G401.6 (cell line): ENCODE data around the gene CUL2.
A peak's percentile ranks its signal among the peaks of the same experiment; 100 is the strongest.
"Not testable (repeated sequence)": the region's sequence is repeated elsewhere in the genome, so short reads cannot be mapped to it uniquely, and the experiment has no call there.

Experiments used
- FAIRE-seq: peaks from 2 replicates; lab custom pipeline; 2012; peaks lifted over from hg19 to GRCh38; lab: Jason Lieb, UNC

CUL2 gene

DNA sequence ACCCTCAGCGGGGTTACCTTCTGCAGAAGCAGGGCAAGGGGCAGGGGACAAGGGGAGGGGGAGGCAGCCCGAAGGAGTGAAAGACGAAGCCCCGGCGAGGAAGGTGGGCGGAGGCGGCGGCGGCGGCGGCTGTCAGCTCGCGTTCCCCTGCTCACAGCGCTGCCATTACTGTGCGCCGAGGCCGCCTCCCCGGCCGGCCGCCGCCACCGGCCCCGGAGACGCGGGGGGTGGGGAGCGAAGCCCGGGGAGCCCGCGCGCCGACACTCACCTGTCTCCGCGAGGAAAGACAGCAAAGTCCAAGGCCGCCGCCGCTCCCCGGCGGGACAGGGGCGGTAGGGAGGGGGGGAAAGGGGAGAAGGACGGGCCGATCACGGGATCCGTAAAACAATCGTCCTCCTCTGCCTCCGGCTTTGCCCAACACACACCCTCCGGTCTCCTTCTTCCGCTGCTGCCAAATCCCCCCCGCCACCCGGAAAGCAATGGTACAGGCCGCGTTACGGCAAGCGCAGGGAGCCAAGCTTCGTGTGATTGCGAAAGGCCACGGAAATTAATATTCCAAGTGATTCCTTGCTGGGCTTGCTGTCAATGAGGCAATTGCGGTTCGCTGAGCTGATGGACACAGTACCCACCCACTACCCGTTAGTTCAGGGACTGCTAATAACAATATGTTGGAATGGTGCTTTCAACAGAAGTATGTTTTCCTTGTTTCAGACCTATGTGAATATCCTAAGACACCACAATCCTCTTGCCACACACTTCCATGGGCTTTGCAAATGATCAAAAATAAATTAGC, at the start of gene CUL2:
Gene CUL2, minus strand, starts transcription at position 180 of the 793 bp plus-strand sequence. CDS start 19,024 bp downstream, outside the sequence.
- FAIRE-seq, result no peak

DNA sequence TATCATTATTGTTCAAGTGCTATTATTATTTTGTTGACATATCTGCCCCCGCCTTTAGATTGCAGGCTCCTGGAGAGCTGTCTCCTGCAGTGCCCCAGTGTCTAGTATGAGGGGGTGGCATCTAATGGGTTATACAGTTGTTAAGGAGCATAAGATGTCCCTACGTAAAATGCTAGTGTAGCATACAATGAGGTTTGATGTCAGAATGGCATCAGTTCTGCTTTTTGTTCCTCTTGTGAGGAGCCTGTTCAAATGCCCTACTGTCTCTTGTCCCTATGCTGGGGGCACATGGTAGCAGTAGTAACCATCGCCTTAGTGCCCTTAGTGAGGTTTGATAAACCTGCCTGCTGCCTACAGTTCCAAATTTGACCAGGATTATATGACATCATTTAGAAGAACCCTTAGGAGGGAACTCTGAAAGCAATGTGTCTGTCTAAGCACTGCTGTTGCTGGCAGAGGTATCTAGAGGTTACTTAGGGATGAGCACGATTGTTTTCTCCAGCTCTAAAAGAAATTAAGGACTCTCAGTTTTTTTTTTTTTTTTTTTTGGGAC, 46.2 kb upstream of the CUL2 start:
- FAIRE-seq, result no peak

DNA sequence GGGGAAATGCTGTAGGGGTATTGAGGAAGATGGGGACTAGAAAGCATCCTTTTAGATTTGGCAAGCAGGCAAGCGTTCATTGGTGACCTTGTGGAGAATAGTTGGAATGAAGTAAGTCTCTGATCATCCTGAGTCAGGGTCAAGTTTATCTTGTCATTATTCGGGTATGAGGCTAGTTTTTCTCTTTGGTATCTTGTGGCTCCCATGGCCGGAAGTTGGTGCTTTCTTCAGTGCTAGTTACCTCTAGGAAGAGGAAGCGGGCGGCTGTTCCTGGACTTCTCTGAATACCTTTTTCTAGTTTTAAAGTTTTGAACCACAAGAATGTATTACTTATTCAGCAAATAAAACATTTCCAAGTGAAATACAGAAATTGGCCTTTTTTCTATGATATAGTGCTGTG, 45.7 kb upstream of the CUL2 start:
- FAIRE-seq, result no peak

DNA sequence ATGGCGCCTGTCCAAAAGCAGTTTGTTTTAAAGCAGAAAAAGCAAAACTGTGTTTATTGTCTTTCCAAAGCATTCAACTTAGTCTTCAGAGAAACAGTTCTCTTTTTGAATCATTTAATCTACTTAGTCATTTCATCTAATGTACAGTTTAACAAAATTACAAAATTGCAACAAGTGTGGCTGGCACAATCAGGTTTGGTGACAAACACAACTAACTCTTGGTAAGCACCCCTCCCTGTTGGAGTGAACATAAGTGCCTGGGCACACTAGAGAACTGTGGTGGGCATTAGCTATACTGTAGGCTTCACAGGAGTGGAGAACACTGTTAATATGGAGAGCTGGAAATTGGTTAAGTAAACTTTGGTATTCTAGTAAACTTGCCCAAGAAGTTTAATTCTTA, 43.4 kb upstream of the CUL2 start:
- FAIRE-seq, result no peak

DNA sequence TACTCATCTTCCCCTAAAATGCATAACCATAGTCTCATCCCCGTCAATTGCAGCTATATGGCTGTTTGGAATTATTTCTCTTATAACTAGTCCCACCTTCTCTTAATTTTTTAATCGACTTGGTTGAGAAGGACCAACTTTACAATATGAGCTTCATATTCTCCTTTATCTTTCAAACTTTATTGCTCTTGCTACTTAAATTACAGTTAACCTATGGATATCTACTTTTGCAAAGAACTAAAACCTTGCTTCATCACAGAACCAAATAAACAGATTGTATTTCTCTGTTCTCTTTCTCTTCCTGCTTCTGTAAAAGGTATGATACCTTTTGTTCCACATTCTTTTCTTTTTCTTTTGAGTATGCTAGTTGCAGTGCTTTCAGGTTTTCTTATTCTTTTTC, 42.6 kb upstream of the CUL2 start:
- FAIRE-seq, result peak; percentile 74

DNA sequence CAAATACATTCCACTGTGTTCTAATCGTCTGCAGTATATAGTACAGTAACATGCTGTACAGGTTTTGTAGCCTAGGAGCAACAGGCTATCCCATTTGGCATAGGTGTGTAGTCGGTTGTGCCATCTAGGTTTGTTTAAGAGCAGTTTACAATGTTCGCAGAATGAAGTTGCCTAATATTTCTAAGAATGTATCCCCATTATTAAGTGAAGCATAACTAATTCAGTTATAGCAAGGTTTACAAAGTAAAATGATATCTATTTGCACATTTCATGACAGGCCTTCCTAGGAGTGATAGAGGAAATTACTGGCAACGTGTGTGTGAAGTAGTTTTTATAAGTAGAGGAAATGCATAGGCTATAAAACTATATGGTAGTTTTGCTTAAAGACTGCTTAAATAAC, 40.5 kb upstream of the CUL2 start:
- no peak for FAIRE-seq

DNA sequence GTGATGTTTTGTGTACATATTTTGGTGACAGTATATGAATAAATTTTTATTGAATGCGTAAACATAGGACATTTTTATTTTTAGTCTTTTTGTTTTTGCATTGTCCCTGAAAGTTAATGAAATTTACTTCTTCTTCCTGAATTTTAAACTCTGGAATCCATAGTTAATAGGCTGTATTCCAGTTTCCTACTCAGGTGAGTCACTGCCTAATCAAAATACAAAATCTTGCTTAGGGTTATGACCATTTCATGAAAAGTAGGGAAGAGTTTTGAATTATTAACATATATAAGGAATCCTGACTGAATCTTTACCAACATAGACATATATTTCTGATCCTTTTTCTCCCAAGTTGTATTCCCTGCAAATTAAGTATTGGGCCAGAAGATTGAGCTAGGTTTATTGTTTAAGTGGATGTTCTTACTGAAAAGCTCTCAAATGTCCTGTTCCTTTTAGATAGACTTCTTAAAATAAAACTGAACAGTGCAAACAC, 39.1 kb upstream of the CUL2 start:
- FAIRE-seq, result no peak

DNA sequence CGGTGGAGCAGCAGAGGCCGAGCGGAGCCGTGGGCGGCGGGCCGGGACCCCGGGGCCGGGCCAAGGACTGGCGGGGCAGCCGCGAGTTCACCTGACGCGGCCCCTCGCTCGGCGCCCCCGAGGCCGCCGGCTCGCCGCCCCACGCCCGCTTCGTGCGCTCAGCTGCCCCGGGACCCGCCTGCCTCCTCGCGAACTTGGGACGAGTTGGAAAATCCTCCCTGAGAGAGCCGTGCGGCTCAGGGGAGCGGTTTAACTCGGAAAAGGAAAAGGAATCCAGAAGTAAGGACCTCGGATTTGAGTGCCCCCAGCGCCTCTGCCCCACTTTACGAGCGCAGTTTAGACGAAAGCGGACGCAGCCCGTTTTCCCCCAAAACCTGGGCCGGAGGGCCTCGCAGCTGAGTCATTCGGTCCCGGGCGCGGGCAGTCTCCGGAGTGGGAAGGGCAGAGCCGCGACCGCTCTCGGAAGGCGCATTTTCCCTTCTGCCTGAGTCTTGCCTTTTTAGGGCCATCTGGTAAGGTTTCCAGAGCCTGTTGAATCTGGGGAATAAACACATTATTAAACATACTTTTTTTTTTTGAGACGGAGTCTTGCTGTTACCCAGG, 37.2 kb upstream of the CUL2 start:
- FAIRE-seq, result no peak

DNA sequence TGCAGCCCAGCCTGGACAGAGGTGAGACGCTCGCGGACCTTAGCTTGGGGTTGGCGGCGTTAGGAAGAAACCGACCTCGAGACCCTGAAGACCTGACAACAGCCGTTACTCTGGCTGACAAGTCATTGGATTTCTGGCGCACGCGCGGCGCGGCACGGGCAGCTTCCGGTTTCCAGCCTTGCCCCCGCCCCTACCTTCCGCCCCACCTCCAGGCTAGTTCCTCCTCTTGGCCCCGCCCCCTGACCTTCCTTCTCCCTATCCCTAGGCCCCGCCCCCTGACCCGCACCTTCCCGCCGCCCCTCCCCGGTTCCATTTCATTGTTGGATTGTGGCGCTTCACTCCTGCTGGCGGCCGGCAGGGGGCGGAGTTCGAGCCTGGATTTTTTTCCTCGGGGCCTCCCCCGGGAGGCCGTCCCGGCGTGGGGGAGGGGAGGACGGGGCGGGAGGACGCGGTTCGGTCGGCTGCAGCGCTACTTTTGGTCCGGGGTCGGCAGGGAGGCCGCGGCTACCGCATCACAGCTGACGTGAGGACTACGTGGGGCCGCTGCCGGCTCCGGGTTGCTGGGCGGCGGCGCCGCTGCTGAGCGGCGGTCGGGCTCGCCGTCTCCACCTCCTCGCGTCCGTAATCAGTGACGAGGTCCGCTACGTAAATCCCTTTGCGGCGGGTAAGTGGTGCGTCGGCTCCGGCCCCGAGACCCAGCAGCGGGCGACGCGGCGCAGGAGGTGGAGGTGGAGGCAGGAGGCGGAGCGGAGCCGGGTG, 36.6 kb upstream of the CUL2 start, which contains the start of gene CREM:
Gene CREM, plus strand, starts transcription at position 317 of the 759 bp plus-strand sequence. CDS start 10,990 bp downstream, outside the sequence.
- peak; percentile 85 for FAIRE-seq

DNA sequence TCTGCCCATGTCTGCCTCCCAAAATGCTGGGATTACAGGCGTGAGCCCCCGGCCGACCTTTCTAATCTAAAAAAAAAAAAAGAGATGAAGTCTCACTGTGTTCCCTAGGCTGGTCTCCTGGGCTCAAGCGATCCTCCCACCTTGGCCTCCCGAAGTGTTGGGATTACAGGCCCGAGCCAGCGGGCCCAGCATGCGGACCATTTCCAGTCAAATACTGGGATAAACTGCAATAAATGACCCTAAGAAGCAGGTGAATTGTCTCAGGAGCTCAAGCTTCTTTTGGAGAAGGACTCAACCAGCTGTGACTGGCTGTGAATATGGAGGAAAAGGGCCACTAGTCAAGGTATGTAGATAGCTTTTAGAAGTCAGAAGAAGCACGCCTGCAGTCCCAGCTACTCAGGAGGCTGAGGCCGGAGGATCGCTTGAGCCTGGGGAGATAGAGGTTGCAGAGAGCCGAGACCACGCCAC, 36.0 kb upstream of the CUL2 start:
- no peak for FAIRE-seq

DNA sequence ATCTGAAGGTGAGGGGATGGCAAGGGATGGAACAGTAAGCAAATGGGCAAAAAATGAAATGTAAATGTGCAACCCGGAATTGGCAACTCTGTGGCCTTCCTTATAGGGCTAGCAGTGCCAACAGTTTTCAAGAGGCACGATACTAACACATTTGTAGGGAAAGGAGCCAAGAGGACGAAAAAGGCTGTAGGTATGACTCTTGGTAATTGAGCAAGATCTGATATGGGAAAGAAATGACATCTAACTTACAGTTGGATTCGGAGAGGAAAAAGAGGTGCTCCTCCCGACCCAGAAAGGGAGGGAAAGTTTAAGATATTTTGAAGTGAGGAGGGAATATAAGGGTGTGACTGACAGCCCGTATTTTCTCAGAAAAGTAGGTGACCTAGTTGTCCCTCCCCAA, 34.4 kb upstream of the CUL2 start:
- no peak for FAIRE-seq

DNA sequence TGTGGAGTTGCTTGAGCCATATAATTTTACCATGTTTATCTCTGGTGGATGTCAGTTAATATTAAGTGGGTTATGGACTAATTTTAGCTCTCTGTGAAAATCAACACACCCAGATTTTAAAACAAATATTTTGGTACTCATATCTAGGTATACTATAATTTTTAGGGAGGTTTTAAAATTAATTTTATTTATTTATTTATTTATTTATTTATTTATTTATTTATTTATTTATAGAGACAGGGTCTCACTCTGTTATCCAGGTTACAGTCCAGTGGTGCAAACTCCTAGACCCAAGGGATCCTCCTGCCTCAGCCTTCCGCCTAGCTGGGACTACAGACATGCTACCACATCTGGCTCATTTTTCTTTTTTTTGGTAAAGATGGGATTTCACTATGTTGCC, 29.2 kb upstream of the CUL2 start:
- FAIRE-seq, result no peak

DNA sequence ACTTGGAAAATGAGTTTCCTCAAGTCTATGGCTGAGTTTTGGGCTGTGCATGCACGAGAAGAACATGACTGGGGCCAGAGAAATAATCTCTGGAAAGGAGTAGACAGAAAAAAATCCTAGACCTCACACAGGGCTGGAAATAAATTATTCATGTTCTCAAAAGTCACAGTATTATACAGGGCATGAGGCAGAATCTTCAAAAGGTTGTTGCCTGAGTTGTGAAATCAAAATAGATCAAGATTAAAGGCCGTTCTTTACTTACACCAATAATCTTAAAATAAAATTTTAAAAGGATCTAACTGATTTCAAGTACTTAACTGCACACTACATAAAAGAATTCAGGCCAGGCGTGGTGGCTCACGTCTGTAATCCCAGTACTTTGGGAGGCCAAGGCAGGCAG, 22.4 kb upstream of the CUL2 start:
- no peak for FAIRE-seq

DNA sequence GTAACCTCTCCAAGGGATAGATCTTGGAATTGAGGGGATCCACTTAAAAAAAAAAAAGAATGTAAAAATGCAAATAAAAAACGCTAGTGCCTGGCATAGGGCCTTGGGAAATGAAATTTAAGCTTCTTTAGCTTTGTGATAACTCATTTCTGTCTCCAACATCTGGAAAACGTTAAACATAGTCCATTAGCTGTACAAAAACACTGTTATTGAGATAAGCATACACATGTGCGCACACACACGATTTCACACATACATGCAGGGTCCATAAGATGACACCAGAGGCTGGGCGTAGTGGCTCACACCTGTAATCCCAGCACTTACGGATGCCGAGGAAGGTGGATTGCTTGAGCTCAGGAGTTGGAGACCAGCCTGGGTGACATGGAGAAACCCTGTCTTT, 13.7 kb upstream of the CUL2 start:
- FAIRE-seq, result no peak

DNA sequence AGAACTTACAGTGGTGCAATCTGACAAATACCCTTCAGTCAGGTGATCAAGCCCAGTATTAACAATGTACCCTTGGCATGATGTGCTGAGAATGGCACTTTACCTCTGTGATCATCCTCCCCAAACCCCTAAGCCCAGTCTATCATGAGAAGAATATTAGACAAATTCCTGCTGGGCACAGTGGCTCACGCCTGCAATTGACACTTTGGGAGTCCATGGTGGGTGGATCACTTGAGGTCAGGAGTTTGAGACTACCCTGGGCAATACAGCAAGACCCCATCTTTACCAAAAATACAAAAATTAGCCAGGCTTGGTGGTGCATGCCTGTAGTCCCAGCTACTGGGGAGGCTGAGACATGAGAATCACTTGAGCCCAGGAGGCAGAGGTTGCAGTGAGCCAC, 7.4 kb upstream of the CUL2 start:
- FAIRE-seq, result no peak

DNA sequence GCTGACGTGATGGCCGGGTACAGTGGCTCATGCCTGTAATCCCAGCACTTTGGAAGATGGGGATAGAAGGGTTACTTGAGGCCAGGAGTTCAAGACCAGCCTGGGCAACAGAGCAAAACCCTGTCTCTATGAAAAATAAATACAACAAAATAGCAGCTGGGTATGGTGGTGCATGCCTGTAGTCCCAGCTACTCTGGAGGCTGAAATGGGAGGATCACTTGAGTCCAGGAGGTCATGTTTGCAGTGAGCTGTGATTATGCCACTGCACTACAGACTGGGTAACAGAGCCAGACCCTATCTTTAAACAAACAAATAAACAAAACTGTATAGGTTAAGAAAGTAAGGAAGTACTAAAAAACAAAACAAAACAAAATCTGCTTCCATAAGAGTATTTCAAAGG, 6.2 kb upstream of the CUL2 start:
- FAIRE-seq, result no peak

DNA sequence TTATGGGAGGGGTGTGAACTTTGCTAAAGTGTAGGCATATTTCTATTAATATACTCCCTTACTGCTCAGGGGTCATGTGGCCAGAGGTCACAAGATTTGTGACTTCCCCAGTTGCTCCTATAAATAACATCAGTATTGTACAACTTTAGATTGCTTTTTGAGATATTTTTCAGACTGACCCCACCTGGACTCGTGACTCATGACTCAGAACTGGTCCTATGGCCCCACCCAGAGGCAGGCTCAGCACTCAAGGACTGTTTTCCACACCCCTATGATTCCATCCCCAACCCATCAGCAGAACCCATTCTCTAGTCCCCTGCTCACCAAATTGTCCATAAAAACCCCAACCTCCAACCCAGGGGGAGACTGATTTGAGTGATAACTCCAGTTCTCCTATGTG, 2.7 kb upstream of the CUL2 start:
- FAIRE-seq, result no peak

DNA sequence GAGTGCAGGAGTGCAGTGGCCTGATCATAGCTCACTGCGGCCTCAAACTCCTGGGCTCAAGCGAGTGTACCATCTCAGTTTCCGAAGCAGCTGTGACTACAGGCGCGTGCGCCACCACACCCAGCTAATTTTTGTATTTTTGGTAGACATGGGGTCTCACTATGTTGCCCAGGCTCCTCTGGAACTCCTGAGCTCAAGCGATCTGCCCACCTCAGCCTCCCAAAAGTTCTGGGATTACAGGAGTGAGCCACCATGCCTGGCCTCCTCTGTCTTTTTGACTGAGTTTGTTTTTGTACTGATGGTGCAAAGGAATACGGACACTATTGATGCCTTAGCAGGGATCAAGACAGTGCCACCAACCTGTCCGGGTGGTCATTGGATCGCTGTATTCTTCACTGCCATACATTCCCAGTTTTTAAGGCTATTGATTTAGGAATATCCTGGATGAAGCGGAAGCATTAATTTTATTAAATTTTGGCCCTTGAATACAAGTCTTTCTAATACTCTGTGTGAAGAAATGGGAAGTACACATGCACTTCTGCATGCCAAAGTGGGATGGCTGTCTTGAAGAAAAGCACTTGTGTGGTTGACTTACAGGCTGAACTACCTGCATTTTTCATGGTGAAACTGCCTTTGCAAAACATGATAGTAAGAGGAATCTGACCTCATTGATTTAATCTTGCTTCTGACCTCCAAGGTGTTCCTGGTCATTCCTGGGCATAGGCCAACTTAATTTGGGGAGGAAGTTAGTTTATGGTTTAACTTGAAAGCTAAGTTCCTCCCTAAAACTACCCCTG, 2.1 kb upstream of the CUL2 start:
- FAIRE-seq, result no peak

DNA sequence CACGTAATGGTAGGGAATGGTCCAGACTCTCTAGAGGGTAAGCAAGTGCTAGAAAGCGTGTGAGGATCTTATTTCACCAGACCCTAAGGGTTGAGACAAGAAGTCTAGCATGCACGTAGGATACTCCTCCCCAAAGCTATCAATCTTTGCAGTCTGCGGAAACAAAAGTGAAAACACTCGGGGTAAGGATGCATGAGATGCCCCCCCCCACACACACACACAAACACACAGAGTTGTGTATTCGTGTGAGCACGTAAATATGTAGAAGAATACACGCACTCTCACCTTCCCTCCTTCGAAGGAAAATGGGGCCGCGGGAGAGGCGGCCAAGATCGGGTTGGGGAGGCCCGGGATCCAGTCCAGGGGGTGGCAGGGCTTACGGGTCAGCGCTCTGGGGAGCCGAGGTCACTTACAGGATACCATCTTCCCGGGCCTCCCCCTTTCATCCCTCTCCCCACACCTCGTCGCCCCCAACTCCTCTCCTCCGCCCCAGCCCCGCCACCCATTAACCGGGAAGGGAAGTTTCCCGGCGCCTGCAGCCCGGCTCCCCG, 455 bp downstream of the CUL2 start:
- FAIRE-seq, result no peak

DNA sequence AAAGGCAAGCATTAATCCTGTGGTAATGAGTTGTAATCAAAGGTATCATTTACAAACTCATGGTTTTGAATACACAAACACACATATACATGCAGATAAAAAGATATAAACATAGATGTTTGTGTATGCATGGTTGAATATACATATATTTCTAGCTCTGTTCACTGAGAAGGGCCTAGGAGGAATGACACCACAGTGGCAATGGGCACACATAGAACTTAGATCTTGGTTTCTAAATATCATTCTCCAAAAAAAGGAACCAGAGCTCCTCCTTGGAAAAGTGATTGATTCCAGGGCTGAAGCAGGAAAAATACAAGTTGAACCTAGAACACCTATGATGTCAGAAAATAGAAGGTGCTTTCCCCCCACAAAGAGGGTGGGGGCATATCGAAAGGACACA, 6.9 kb downstream of the CUL2 start:
- FAIRE-seq, result no peak

DNA sequence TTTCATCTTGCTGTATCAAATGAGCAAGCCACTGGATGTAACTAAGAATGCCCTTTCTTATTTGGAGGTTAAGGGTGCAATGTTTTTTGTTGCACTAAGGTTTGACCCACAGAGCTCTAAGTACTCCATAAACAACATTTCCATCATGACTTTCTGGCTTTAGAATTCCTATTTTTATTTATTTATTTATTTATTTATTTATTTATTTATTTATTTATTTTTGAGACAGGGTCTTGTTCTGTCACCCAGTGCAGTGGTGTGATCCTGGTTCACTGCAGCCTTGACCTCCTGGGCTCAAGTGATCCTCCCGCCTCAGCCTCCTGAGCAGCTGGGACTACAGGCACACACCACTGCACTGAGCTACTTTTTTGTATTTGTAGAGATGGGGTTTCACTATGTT, 9.9 kb downstream of the CUL2 start:
- FAIRE-seq, result not testable (repeated sequence)

DNA sequence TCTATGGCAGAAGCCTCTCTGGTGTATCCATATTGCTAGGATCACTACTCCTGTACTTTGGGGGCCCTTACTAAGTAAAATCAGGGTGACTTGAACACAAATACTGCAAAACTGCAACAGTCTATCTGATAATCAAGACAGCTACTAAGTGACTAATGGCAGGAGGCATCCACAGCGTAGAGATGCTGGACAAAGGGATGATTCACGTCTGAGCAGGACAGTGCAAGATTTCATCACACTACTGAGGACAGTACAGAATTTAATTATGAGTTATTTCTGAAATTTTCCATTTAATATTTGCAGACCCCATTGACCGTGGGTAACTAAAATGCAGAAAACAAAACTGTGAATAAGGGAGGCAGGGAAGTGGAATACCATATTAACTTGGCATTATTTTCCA, 10.4 kb downstream of the CUL2 start:
- FAIRE-seq, result no peak
